NCI-H526 treated with DMSO at 0.1 percent for 48 hours (cell line): ENCODE results near the gene SYTL2.
A peak's percentile ranks its signal among the peaks of the same experiment; 100 is the strongest.
"Not testable (repeated sequence)": the region's sequence is repeated elsewhere in the genome, so short reads cannot be mapped to it uniquely, and the experiment has no call there.

ENCODE experiments used
- DNase-seq: peaks from one replicate; lab custom pipeline; 2025; lab: John Stamatoyannopoulos, UW

The SYTL2 gene, protein sequence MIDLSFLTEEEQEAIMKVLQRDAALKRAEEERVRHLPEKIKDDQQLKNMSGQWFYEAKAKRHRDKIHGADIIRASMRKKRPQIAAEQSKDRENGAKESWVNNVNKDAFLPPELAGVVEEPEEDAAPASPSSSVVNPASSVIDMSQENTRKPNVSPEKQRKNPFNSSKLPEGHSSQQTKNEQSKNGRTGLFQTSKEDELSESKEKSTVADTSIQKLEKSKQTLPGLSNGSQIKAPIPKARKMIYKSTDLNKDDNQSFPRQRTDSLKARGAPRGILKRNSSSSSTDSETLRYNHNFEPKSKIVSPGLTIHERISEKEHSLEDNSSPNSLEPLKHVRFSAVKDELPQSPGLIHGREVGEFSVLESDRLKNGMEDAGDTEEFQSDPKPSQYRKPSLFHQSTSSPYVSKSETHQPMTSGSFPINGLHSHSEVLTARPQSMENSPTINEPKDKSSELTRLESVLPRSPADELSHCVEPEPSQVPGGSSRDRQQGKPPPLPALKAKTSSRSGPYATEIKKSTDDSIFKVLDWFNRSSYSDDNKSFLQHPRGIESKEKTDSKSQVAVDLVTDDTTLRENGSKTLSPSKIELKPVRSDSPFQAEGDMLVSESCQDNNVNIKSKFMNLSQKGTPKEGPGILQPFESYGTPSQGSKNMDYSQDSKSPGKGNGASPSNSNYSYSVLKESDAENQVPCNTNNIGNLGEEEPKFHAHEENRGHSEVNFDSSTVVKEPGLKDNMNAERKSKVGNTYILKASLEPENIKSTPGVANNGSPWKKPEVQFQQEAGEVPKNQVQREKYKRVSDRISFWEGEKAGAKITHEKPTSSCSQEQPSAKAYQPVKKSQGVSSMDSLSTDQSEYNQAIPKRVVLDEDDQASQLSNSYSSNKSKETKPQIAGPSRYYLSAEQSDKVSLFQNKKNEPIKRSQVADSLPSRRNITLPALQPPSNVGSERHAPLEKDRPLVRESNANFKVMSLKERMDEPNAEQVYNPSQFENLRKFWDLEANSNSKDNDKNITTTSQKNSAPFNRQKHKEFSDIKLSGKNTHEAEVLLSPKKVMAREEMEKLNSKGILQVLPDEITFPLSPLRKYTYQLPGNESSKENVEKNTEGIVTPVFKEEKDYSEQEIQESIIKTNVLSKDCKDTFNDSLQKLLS (N-terminal part only)

GRCh38 chr11:85810871-85811611, at the start of gene SYTL2:
TSS of gene SYTL2 (minus strand) at chr11:85811141. CDS start at chr11:85757725, 53,416 bp downstream.
- DNase-seq = peak; percentile 56

GRCh38 chr11:85859541-85859940, 48.6 kb upstream of the SYTL2 start:
- not testable (repeated sequence) for DNase-seq

GRCh38 chr11:85857098-85857497, 46.2 kb upstream of the SYTL2 start:
- no peak for DNase-seq

DNA sequence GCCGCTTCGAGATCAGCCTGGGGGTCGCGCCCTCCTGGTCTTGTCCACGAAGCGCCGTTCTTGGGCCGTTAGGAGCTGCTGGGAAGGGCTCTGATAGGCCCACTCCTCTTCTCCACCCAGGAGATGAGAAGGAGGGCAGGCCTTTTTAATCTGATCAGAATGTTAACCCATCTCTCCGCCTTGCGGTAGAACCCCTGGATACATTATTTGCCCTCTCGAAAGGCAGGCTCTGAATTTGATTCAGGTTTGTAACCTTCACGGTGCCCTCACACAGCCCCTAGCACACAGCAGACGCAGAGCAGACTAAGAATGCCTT, 44.4 kb upstream of the SYTL2 start, which contains the start of gene CCDC83:
CCDC83 (plus strand) TSS at position 43 of the 316 bp plus-strand sequence. CDS start 9,741 bp downstream, outside the sequence.
- DNase-seq = no peak

- DNase-seq = peak; percentile 90
Measured at GRCh38 chr11:85854557-85855340, 43.8 kb upstream of the SYTL2 start.

DNA sequence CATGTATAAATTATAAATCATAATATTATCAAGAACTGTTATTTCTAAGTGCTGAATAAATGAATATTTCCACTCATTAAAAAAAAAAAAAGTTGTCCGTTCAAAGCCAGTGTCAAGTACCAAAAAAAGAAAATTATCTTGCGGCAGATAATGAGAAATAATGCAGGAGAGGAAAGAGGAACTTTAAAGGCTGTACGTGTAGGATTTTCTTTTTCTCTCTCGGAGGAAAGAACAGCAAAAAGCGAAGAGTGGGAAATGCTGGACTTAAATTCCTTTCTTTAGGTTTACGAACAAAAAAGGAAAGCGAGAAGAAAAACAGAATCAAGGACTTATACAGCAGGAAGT, 43.2 kb upstream of the SYTL2 start:
- no peak for DNase-seq

- DNase-seq = not testable (repeated sequence)
Measured at GRCh38 chr11:85853541-85853940, 42.6 kb upstream of the SYTL2 start.

GRCh38 chr11:85852754-85853153, 41.8 kb upstream of the SYTL2 start:
- DNase-seq = not testable (repeated sequence)

DNA sequence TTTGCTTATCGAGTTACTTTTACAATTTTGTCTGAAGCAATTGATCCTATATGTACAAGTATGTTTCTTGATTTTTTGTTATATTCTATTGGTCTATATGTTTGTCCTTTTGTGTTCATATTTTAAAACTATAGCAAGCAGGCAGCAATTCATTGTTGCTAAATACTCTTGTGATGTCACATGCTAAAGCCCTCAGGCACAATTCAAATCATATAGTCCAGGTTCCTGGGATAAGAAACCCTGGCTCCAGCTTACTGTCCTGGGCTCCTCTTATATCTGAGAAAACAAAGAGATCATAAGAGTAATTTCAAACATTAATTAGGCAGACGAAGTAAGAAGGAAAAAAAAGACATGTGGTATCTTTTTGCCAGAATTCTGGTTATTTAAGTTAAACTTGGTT, 37.6 kb upstream of the SYTL2 start:
- no peak for DNase-seq

DNA sequence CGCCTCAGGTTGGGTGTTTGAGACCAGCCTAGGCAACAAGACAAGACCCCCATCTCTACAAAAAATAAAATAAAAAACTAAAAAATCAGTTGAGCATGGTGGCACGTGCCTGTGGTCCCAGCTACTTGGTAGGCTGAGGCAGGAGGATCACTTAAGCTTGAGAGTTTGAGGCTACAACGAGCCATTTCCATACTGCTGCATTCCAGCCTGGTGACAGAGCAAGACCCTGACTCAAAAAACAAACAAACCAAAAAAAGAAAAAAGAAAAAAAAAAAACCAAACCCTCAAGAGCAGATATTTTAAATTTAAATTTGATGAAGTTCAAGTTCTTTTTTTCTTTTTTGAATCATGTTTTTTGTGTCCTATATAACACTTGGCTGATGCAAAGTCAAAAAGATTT, 37.1 kb upstream of the SYTL2 start:
- DNase-seq = no peak

DNA sequence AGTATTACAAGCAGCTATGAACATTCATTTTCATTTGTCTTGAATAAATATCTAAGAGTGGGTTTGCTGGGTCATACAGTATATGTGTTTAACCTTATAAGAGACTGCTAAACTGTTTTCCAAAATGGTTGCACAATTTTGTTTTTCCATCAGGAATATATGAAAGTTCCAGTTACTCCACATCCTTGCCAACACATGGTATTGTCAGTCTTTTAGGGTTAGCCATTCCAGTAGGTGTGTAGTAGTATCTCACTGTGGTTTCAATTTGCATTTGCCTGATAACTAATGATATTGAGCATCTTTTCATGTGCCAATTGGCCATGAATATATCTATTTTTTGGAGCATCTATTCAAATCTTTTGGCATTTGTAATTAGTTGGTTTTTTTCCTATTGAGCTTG, 36.5 kb upstream of the SYTL2 start:
- DNase-seq = no peak

DNA sequence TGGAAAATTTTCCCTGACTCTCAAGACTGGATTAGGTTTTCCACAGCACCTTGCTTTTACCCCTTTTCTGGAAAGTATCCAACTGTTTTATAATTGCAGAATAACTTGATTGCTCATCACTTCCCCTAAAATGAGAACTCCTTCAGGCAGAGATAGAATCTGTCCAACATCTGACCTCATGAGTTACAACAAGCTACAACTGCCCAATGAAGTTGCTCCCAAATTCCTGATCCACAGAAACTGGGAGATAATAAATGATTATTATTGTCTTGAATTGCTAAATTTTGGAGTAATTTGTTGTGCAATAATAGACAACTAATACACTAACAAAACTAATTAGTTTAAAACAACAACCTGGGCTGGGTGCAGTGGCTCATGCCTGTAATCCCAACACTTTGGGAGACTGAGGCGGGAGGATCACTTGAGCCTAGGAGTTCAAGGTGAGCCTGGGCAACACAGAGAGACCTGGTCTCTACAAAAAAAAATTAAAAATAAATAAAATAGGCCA, 34.2 kb upstream of the SYTL2 start:
- no peak for DNase-seq

GRCh38 chr11:85844439-85845123, 33.6 kb upstream of the SYTL2 start:
- DNase-seq = no peak

DNA sequence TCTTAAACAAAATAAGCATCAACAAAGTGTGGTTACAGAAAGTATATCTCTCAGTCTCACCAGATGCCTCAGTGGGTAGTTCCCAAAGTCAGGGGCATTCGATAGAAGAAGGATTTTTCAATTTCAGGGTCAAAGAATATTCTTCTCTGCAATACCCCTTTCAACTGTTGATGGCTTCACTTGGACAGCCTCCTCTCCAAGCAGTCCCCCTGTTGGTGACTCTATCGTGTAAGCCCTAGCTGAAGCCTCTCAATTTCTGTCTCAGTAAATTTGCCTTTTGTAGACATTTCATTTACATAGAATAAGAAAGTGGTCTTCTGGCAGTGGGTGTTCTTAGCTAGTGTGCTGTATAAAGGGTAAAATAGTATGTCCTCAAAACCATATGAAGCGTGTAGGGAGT, 33.0 kb upstream of the SYTL2 start:
- no peak for DNase-seq

DNA sequence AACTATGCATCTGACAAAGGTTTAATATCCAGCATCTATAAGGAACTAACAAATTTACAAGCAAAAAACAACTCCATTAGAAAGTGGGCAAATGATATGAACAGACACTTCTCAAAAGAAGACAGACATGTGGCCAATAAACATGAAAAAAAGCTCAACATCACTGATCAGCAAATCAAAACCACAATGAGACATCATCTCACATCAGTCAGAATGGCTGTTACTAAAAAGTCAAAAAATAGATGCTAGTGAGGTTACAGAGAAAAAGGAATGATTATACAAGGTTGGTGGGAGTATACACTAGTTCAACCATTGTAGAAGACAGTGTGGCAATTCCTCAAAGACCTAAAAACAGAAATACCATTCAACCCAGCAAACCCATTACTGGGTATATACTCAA, 30.0 kb upstream of the SYTL2 start:
- not testable (repeated sequence) for DNase-seq

DNA sequence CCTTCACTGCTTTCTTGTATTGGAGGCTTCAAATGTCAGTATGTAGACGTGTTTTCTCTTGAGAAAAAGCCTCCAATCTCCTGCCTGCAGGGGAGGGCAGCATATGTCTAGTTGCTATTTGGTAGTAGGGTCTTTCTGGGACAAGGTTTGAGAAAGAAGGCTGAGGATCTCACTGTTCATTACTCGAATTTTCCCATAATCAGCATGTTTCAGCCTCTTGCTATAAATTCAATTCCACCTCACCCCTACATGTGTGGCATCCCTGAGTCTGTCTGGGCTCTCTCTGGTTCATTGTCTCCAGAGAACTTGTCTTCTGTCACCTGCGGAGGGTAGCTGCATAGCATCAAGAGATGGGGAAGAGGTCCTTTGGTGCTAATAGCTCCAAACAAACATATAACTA, 24.8 kb upstream of the SYTL2 start:
- no peak for DNase-seq

DNA sequence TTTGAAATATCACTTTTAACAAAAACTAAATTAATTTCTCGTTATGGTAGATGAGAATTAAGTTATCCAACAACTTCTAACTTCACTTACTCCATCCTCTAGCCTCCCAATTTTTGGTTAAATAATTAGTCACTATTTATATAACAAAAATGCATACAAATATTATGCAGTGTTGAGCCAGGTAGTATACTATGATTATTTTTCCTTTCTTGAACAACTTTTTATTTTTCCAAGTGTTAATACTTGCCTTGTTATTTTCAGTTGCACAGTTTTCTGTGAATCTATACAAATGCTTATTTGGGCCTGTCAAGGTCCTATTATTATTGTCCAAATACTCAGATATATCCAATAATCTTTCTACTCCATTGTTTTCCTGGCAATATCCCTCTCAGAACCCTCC, 24.3 kb upstream of the SYTL2 start:
- DNase-seq = no peak

GRCh38 chr11:85831050-85831449, 20.1 kb upstream of the SYTL2 start:
- no peak for DNase-seq

- DNase-seq = no peak
Measured at GRCh38 chr11:85829172-85829571, 18.2 kb upstream of the SYTL2 start.

- no peak for DNase-seq
Measured at GRCh38 chr11:85828640-85828978, 17.7 kb upstream of the SYTL2 start.
